Heart right ventricle (tissue), 16 donors: ENCODE results near the gene ANO7. TPM values are rescaled to one million over a fixed set of nuclear protein-coding genes. Genes with fewer than 3 reads are reported as not detected.

Experiments used
- ATAC-seq, 8 donors: fragments of 200-7000 bp; cut with Tn5 transposase; one replicate each; pipeline ENCODE4 v1.9.1; 2020; ENCODE audit warnings: mild to moderate bottlenecking in 8 of 8, moderate library complexity in 8 of 8, moderate number of reproducible peaks in 1 of 8
- DNase-seq, 2 donors: peaks; one replicate each; pipeline ENCODE4 v3.0.0-alpha.2; 2020
- H3K27ac ChIP-seq, 10 donors: fragments of 200-600 bp; sonication (generic) in 2 of 10; one replicate each; pipeline versions ENCODE4 v1.5.0 to v1.8.0; 2020 to 2022; ENCODE audit warnings: mild to moderate bottlenecking in 3 of 10
- H3K27me3 ChIP-seq, 7 donors: fragments of 200-600 bp; one replicate each; pipeline ENCODE4 v1.8.0; 2021 to 2022; ENCODE audit warnings: mild to moderate bottlenecking in 2 of 7
- H3K36me3 ChIP-seq, 9 donors: fragments of 200-600 bp; sonication (generic) in 1 of 9; one replicate each; pipeline versions ENCODE4 v1.5.0 to v1.8.0; 2020 to 2022; ENCODE audit warnings: mild to moderate bottlenecking in 2 of 9
- H3K4me1 ChIP-seq, 9 donors: fragments of 200-600 bp; sonication (generic) in 1 of 9; one replicate each; pipeline versions ENCODE4 v1.5.0 to v1.8.0; 2020 to 2022; ENCODE audit warnings: mild to moderate bottlenecking in 4 of 9
- H3K4me3 ChIP-seq, 10 donors: fragments of 200-600 bp; sonication (generic) in 2 of 10; one replicate each; pipeline versions ENCODE4 v1.5.0 to v1.8.0; 2020 to 2022; ENCODE audit warnings: mild to moderate bottlenecking in 7 of 10, moderate library complexity in 2 of 10
- H3K9me3 ChIP-seq, 11 donors: fragments of 200-600 bp in 10 of 11; sonication (generic) in 2 of 11; one replicate each; pipeline versions ENCODE4 v1.5.0 to v1.8.0; 2013 to 2022; ENCODE audit warnings: mild to moderate bottlenecking in 2 of 11, control low read depth in 1 of 11, moderate library complexity in 1 of 11
- CTCF ChIP-seq, 9 donors: fragments of 200-600 bp; sonication (generic) in 2 of 9; IDR thresholded peaks; one replicate each; pipeline versions ENCODE4 v1.5.0 to v1.8.0; 2021 to 2022; ENCODE audit warnings: antibody characterized with exemption in 9 of 9, mild to moderate bottlenecking in 5 of 9, moderate library complexity in 1 of 9
- WGBS, 2 donors: extraction: QIAGEN DNeasy Blood & Tissue Kit; methylation state at CpG; one replicate each; pipeline ENCODE4 v1.1.7; 2013; ENCODE audit warnings: inconsistent platforms in 1 of 2; 5-methylcytosine and 5-hydroxymethylcytosine counted together
- intact Hi-C, 10 donors: fragments of 100-400 bp; cut with DNase I; formaldehyde crosslinking; loops; one replicate each; pipeline versions ENCODE4 v1.11.1 to v1.14.2; 2022
- polyA plus RNA-seq, 2 donors: library from polyadenylated mRNA; stranded (reverse); fragments of 200-250 nt; gene quantifications; one replicate each; pipeline ENCODE4 v1.2.3, GENCODE V29; 2013
- total RNA-seq, 10 donors: library from RNA; stranded (reverse); fragmentation: NEBNext Ultra II Directional in 3 of 10; extraction: Animal tissue kit (Norgen Biotek cat#: 25700) in 3 of 10; gene quantifications; one replicate each; pipeline versions ENCODE4 v1.2.1 to v1.2.4, GENCODE V29; 2021 to 2023
- donor health status: Arrhythmogenic right ventricular cardiomyopathy.
- donor health status: ischemic (EF 13 %, LVEDD 7.1; RV severe dilation, severe dysfunction).
- donor health status: healthy with polysubstance abuse.
- donor health status: DM: no; HTN: yes; CAD: no.
- donor health status: DM: no; HTN: no; CAD: no.
- donor health status: ischemic (EF 25% LVEDD 6.9; RV normal size, moderate dysfunction).
- donor health status: ischemic (EF 25% LVEDD 5.7; RV mildly dilated, moderate dysfunction).
- donor health status: healthy.
- donor health status: DM: yes; HTN: yes; CAD: no.
- donor health status: Ischemic cardiomyopathy.
- donor health status: ischemic (EF 35%, LVEDD 5.7; RV mildly dilated, moderate dysfunction).
- donor health status: nonischemic (EF 11% LVEDD 7.7; RV severe dilation, severe dysfunction).
- donor health status: DM: yes; HTN: yes; CAD: no.
- donor health status: PGD.
- donor health status: ischemic (EF 29% LVEDD 5.4; RV normal size, mild dysfunction).
- donor health status: nonischemic (EF 23%, LVEDD 6.1; RV moderate dilation, normal function).

The ANO7 gene
- total and polyA plus RNA-seq, 12 donors: 0.61 to 3.0 (median 1.6) TPM

GRCh38 chr2:241268306-241268705, 79.8 kb downstream of the ANO7 start:
- no peaks in the 10 kb centered on the region for H3K27me3 ChIP-seq
- no peak overlapping the region for H3K27ac ChIP-seq
- no peak for TF ChIP-seq CTCF (IDR thresholded peaks at IDR 0.05)
- H3K9me3 ChIP-seq: no peaks in the 10 kb centered on the region
- DNase-seq: no peak
- peaks cover 0 to 59% (median 30%) of the 10 kb centered on the region in 9 donors for H3K36me3 ChIP-seq
- H3K4me1 ChIP-seq: peaks cover 6 to 43% (median 32%) of the 10 kb centered on the region in 9 donors
- H3K4me3 ChIP-seq: no peak overlapping the region
- intact Hi-C loops: loop anchor here in 1 of 10 donors (5.0 kb wide), 1 partner anchor 84 kb away; no protein-coding TSS in a partner anchor
- ATAC-seq: no peak
- 64 to 66% methylated on average over 7 of the region's 7 CpGs for WGBS, 2 donors

DNA sequence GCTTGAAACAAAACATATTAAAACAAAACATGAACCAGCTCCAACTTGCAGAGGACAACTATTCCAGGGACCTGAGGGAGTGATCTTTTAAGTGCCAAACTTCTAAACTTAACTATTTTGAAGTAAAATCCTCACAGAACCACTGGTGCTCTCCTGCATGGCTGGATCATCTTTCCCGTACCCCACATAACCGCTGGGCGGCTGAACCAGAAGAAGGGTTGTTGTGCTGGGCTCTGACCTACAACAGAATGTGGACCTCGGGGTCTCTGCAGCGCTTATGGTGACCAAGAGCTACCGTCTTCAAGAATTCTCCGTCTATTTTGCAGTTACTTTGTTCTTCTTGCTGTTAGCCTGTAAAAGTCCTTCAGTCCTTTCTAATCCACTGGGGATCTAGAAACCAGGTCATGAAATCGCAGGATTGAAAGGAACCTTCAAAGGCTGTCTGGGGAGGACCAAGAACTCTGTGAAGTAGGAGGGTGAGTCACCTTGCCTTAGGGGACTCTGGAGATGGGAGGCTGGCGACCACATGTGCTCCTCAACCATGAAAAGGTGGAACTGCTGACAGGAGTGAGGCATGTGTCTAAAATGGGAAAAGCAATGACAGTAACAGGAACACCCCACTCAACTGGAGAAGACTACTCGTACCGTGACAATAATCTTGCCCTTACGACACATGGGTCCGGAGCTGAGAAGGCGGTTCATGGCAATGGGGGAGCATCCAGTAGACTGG, 80.4 kb downstream of the ANO7 start:
- TF ChIP-seq CTCF (IDR thresholded peaks at IDR 0.05): no peak
- WGBS, 2 donors: 83 to 86% methylated on average over 14 of the region's 14 CpGs
- ATAC-seq: no peak
- H3K36me3 ChIP-seq: peaks cover 0 to 54% (median 25%) of the 10 kb centered on the region in 9 donors
- intact Hi-C loops: loop anchor here in 1 of 10 donors (5.0 kb wide), 1 partner anchor 83 kb away; no protein-coding TSS in a partner anchor
- DNase-seq: no peak
- H3K27me3 ChIP-seq: no peaks in the 10 kb centered on the region
- peaks cover 6 to 48% (median 37%) of the 10 kb centered on the region in 9 donors for H3K4me1 ChIP-seq
- H3K27ac ChIP-seq: no peak overlapping the region
- H3K4me3 ChIP-seq: no peak overlapping the region
- no peaks in the 10 kb centered on the region for H3K9me3 ChIP-seq

DNA sequence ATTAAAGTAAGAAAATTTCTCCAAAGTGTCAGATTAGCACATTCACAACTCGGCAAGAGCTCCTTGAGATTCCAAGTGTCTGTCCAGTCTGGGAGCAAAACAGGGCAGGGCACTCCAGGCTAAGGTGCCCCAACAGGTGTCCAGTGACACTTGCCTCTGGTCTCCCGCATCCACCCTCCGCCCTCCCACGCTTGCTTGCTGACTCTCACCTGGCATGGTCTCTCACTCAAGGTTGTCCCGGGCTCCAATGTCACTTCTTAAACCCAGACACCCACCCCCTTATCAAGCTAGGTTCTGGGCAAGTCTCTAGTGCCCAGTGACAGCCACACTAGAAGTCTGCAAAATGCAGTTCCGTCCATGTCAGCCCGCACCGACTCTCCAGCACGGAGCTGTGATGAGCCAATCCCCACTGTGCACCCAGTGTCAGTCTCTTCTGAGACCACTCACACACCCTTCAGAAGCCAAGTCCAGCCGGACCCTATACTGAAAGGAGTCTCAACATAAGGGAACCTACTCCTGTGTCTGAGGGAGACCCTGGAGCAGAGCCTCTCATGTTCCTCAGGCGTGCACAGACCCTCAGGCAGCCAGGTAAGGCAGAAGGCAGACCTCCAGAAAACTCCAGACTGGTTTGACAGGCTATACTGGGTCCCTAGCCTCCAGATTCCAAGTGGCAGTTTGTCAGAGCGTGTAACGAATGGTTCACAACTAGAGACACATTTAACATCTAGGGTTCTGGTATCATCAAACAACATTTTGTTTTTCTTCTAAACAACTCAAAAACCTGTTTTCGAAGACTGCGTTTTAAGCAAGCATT, 81.4 kb downstream of the ANO7 start:
- TF ChIP-seq CTCF (IDR thresholded peaks at IDR 0.05): no peak
- H3K4me3 ChIP-seq: peak overlapping the region in 2 of 10 donors; percentile 81 to 91
- DNase-seq (no peak), ATAC-seq (no peak)
- H3K27ac ChIP-seq: no peak overlapping the region
- 77 to 79% methylated on average over 15 of the region's 15 CpGs for WGBS, 2 donors
- no peaks in the 10 kb centered on the region for H3K9me3 ChIP-seq
- H3K27me3 ChIP-seq: no peaks in the 10 kb centered on the region
- H3K4me1 ChIP-seq: peaks cover 6 to 48% (median 39%) of the 10 kb centered on the region in 9 donors
- intact Hi-C loops: loop anchor here in 5 of 10 donors (5.0 kb wide), 3 partner anchors 42 to 82 kb away; partner anchors contain the start of genes HDLBP (in 1 of the 5) and SEPTIN2 (in 1 of the 5)
- peaks cover 0 to 43% (median 17%) of the 10 kb centered on the region in 9 donors for H3K36me3 ChIP-seq

DNA sequence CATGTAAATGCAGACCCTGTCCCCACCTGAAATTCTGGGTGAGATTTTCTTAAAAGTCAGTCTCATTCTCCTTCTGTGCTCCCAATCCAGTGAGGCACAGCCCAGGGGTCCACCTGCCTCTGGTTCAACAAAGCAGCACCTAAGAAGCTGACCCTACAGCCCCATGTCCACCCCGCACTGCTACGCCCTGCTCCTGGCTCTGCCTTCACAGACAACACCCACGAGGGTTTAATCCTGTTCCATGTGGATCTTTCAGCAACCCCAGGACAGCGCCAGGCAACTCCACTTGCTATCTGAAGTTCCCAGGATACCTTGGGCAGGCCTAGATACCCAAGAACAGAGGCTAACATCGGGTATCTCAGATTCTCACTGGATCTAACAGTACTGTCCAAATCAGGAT, 82.1 kb downstream of the ANO7 start:
- peaks cover 0 to 6% (median 0%) of the 10 kb centered on the region in 11 donors for H3K9me3 ChIP-seq
- H3K4me3 ChIP-seq: peak overlapping the region in 6 of 10 donors; percentile 81 to 95 (median 91)
- peaks cover 0 to 37% (median 14%) of the 10 kb centered on the region in 9 donors for H3K36me3 ChIP-seq
- peak overlapping the region in 1 of 10 donors; percentile 95 for H3K27ac ChIP-seq
- intact Hi-C loops: loop anchor here in 4 of 10 donors (5.0 kb wide), 2 partner anchors 42 to 47 kb away; partner anchors contain the start of genes HDLBP (in 1 of the 4) and SEPTIN2 (in 1 of the 4)
- no peaks in the 10 kb centered on the region for H3K27me3 ChIP-seq
- WGBS, 2 donors: 47 to 51% methylated on average over 5 of the region's 5 CpGs
- DNase-seq (no peak), ATAC-seq (no peak)
- no peak for TF ChIP-seq CTCF (IDR thresholded peaks at IDR 0.05)
- peaks cover 6 to 48% (median 39%) of the 10 kb centered on the region in 9 donors for H3K4me1 ChIP-seq
